ENCODE results near the gene MMRN2.

DNA sequence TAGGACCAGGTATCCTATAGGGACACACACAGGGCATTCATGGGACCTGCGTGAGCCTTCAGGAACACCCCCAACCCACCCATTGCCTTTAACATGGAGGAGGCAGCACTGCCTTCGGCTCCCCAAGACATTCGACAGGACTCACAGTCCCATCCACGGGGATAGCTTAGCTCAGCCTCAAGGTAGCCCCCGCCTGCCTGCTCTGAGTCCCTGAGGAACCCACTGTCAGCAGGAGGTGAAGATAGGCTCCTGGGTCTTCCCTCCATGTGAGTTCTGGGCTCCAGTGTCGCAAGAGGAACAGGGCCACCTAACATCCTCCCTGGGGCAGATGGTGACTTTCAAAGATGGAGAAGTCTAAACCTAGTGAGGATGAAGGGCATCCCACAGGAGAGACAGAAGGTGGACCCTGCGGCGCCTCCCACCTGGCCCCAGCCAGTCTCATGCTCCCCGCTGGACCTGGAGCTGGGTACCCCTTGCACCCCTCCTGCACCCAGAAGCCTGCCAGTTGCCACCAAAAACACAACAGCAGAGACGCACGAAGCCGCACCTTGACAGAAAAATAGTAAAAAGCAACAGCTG, 6.0 kb upstream of the MMRN2 start:
- TF ChIP-seq, protein P1, sequence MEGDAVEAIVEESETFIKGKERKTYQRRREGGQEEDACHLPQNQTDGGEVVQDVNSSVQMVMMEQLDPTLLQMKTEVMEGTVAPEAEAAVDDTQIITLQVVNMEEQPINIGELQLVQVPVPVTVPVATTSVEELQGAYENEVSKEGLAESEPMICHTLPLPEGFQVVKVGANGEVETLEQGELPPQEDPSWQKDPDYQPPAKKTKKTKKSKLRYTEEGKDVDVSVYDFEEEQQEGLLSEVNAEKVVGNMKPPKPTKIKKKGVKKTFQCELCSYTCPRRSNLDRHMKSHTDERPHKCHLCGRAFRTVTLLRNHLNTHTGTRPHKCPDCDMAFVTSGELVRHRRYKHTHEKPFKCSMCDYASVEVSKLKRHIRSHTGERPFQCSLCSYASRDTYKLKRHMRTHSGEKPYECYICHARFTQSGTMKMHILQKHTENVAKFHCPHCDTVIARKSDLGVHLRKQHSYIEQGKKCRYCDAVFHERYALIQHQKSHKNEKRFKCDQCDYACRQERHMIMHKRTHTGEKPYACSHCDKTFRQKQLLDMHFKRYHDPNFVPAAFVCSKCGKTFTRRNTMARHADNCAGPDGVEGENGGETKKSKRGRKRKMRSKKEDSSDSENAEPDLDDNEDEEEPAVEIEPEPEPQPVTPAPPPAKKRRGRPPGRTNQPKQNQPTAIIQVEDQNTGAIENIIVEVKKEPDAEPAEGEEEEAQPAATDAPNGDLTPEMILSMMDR (IDR thresholded peaks at IDR 0.05) = no peak
- TF ChIP-seq POLR2AphosphoS5 (IDR thresholded peaks at IDR 0.05) = no peak
- no peak for TF ChIP-seq POLR2A (IDR thresholded peaks at IDR 0.05)

Measured in stomach (tissue), 4 donors.